Anterior cingulate cortex (tissue), 58 donors: ENCODE data around the gene OR10K2.
"Not testable (repeated sequence)": the region's sequence is repeated elsewhere in the genome, so short reads cannot be mapped to it uniquely, and the experiment has no call there.

ENCODE experiments used
- DNase-seq, 58 donors: peaks; one replicate each; lab custom pipeline; 2025; lab: John Stamatoyannopoulos, UW

OR10K2 gene

GRCh38 chr1:158374101-158374500 is 51.9 kb downstream of the OR10K2 start:
- not testable (repeated sequence) for DNase-seq

- DNase-seq = no peak
Measured at GRCh38 chr1:158371188-158371953, 54.7 kb downstream of the OR10K2 start.
